ENCODE measurements around the gene ORM1.

Gene ORM1

DNA sequence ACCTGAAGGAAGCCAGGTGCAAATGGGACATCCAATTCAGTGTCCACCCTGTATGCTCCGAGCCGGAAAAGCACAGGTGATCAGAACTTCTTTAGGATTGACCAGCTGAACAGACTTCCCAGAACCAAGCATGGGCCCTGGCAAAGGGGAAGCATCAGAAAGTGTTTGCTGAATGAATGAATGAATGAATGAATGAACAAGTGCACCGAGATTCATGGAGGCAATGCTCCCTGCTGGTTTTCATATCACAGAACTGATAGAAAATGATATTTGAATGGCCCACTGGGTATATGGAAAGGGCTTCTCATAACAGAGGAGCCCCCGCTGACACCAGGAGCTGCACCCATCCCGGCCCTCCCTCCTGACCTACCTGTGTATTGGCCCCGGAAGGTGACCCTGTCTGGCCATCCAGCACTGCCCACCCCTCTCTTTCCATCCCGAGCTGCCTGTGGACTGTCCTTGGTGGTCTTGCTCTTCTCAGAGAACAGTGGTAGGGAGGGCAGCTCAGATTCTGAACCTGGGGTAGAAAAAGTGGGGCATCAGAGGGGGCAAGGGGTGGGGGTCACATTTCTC, 22.7 kb downstream of the ORM1 start:
- Histone ChIP-seq H3K18ac (ENCODE audit: low read length) (no peak overlapping the region), H3K79me1 (ENCODE audit: low read depth, low read length) (no peaks in the 10 kb centered on the region), H3K4ac (ENCODE audit: low read length) (no peak overlapping the region), H3K14ac (ENCODE audit: low read length) (no peak overlapping the region), H3K4me2 (ENCODE audit: insufficient read depth, low read length, poor library complexity, severe bottlenecking) (no peak overlapping the region), H4K8ac (ENCODE audit: low read depth, low read length) (no peak overlapping the region), H2BK15ac (ENCODE audit: low read length) (no peak overlapping the region), H3K4me3 (ENCODE audit: low read length in 2 of 2) (no peak overlapping the region), H2BK120ac (ENCODE audit: low read depth, low read length) (no peak overlapping the region), H3K23ac (ENCODE audit: low read depth, low read length, poor library complexity) (no peak overlapping the region), H3K27me3 (ENCODE audit: control insufficient read depth in 3 of 3, insufficient read depth in 3 of 3, low read depth in 1 of 3, low read length in 3 of 3) (no peaks in the 10 kb centered on the region), H2BK5ac (ENCODE audit: low read length) (no peak overlapping the region), H2AFZ (ENCODE audit: low read length) (no peak overlapping the region), H2BK12ac (ENCODE audit: low read length) (no peak overlapping the region), H3K9me3 (replicated peaks in 1 of 2; ENCODE audit: control insufficient read depth in 2 of 2, insufficient read depth in 1 of 2, low read depth in 1 of 2, low read length in 2 of 2) (no peaks in the 10 kb centered on the region), H3K27ac (replicated peaks; ENCODE audit: low read length) (no peak overlapping the region), H4K91ac (ENCODE audit: low read depth, low read length, poor library complexity) (no peak overlapping the region), H2AK5ac (ENCODE audit: low read depth, low read length) (no peak overlapping the region), H3K36me3 (replicated peaks in 1 of 2; ENCODE audit: control insufficient read depth in 2 of 2, insufficient read depth in 2 of 2, low read length in 2 of 2) (peaks cover 24 to 85% of the 10 kb centered on the region in 2 donors), H3K9ac (ENCODE audit: low read depth, low read length, poor library complexity) (no peak overlapping the region), H3K4me1 (ENCODE audit: control insufficient read depth in 2 of 2, insufficient read depth in 1 of 2, low read depth in 1 of 2, low read length in 2 of 2) (peaks cover 9 to 18% of the 10 kb centered on the region in 2 donors)
- WGBS, 2 donors (ENCODE audit: extremely low coverage in 2 of 2, insufficient read length in 2 of 2, insufficient replicate concordance in 1 of 2) = no CpG with 5 or more reads among the region's 7 CpGs
- DNase-seq (ENCODE audit: low spot score) = no peak

- no peak overlapping the region for H2AFZ ChIP-seq (ENCODE audit: low read length)
Measured at GRCh38 chr9:114346146-114346545, 23.2 kb downstream of the ORM1 start.

GRCh38 chr9:114347675-114348074, 24.8 kb downstream of the ORM1 start:
- no peak overlapping the region for H3K14ac ChIP-seq (ENCODE audit: low read length)
- no peak overlapping the region for H3K4me3 ChIP-seq (ENCODE audit: low read length in 2 of 2)
- H4K8ac ChIP-seq (ENCODE audit: low read depth, low read length) = no peak overlapping the region
- H3K27ac ChIP-seq (replicated peaks; ENCODE audit: low read length) = no peak overlapping the region
- H2BK120ac ChIP-seq (ENCODE audit: low read depth, low read length) = no peak overlapping the region
- H3K4me2 ChIP-seq (ENCODE audit: insufficient read depth, low read length, poor library complexity, severe bottlenecking) = no peak overlapping the region
- H3K79me1 ChIP-seq (ENCODE audit: low read depth, low read length) = no peaks in the 10 kb centered on the region
- peak overlapping the region; percentile 22 for H3K18ac ChIP-seq (ENCODE audit: low read length)
- no peak overlapping the region for H3K23ac ChIP-seq (ENCODE audit: low read depth, low read length, poor library complexity)
- no peak overlapping the region for H2BK15ac ChIP-seq (ENCODE audit: low read length)
- no peak overlapping the region for H3K9ac ChIP-seq (ENCODE audit: low read depth, low read length, poor library complexity)
- H2AK5ac ChIP-seq (ENCODE audit: low read depth, low read length) = no peak overlapping the region
- H3K36me3 ChIP-seq (replicated peaks in 1 of 2; ENCODE audit: control insufficient read depth in 2 of 2, insufficient read depth in 2 of 2, low read length in 2 of 2) = peaks cover 21 to 82% of the 10 kb centered on the region in 2 donors
- H4K91ac ChIP-seq (ENCODE audit: low read depth, low read length, poor library complexity) = no peak overlapping the region
- no peak overlapping the region for H2BK12ac ChIP-seq (ENCODE audit: low read length)
- no peak overlapping the region for H3K4ac ChIP-seq (ENCODE audit: low read length)
- WGBS, 2 donors (ENCODE audit: extremely low coverage in 2 of 2, insufficient read length in 2 of 2, insufficient replicate concordance in 1 of 2) = no CpG with 5 or more reads among the region's 15 CpGs
- no peak for DNase-seq (ENCODE audit: low spot score)
- no peaks in the 10 kb centered on the region for H3K9me3 ChIP-seq (replicated peaks in 1 of 2; ENCODE audit: control insufficient read depth in 2 of 2, insufficient read depth in 1 of 2, low read depth in 1 of 2, low read length in 2 of 2)
- H3K27me3 ChIP-seq (ENCODE audit: control insufficient read depth in 3 of 3, insufficient read depth in 3 of 3, low read depth in 1 of 3, low read length in 3 of 3) = no peaks in the 10 kb centered on the region
- peak overlapping the region; percentile 7 for H2BK5ac ChIP-seq (ENCODE audit: low read length)
- peaks cover 9 to 18% of the 10 kb centered on the region in 2 donors for H3K4me1 ChIP-seq (ENCODE audit: control insufficient read depth in 2 of 2, insufficient read depth in 1 of 2, low read depth in 1 of 2, low read length in 2 of 2)
- H2AFZ ChIP-seq (ENCODE audit: low read length) = no peak overlapping the region

More at GRCh38 chr9:114346146-114346545, 23.2 kb downstream of the ORM1 start:
- H2BK120ac ChIP-seq (ENCODE audit: low read depth, low read length) = no peak overlapping the region
- no CpG with 5 or more reads among the region's 11 CpGs for WGBS, 2 donors (ENCODE audit: extremely low coverage in 2 of 2, insufficient read length in 2 of 2, insufficient replicate concordance in 1 of 2)
- no peak overlapping the region for H4K8ac ChIP-seq (ENCODE audit: low read depth, low read length)
- H3K27ac ChIP-seq (replicated peaks; ENCODE audit: low read length) = no peak overlapping the region
- no peaks in the 10 kb centered on the region for H3K9me3 ChIP-seq (replicated peaks in 1 of 2; ENCODE audit: control insufficient read depth in 2 of 2, insufficient read depth in 1 of 2, low read depth in 1 of 2, low read length in 2 of 2)
- no peaks in the 10 kb centered on the region for H3K79me1 ChIP-seq (ENCODE audit: low read depth, low read length)
- H3K4me2 ChIP-seq (ENCODE audit: insufficient read depth, low read length, poor library complexity, severe bottlenecking) = no peak overlapping the region
- H2BK5ac ChIP-seq (ENCODE audit: low read length) = no peak overlapping the region
- DNase-seq (ENCODE audit: low spot score) = no peak
- H3K4ac ChIP-seq (ENCODE audit: low read length) = no peak overlapping the region
- H3K4me1 ChIP-seq (ENCODE audit: control insufficient read depth in 2 of 2, insufficient read depth in 1 of 2, low read depth in 1 of 2, low read length in 2 of 2) = peaks cover 9 to 18% of the 10 kb centered on the region in 2 donors
- no peak overlapping the region for H2AK5ac ChIP-seq (ENCODE audit: low read depth, low read length)
- H3K18ac ChIP-seq (ENCODE audit: low read length) = no peak overlapping the region
- H3K23ac ChIP-seq (ENCODE audit: low read depth, low read length, poor library complexity) = no peak overlapping the region
- no peak overlapping the region for H3K9ac ChIP-seq (ENCODE audit: low read depth, low read length, poor library complexity)
- peaks cover 24 to 84% of the 10 kb centered on the region in 2 donors for H3K36me3 ChIP-seq (replicated peaks in 1 of 2; ENCODE audit: control insufficient read depth in 2 of 2, insufficient read depth in 2 of 2, low read length in 2 of 2)
- H3K27me3 ChIP-seq (ENCODE audit: control insufficient read depth in 3 of 3, insufficient read depth in 3 of 3, low read depth in 1 of 3, low read length in 3 of 3) = no peaks in the 10 kb centered on the region
- no peak overlapping the region for H2BK15ac ChIP-seq (ENCODE audit: low read length)
- H3K4me3 ChIP-seq (ENCODE audit: low read length in 2 of 2) = no peak overlapping the region
- no peak overlapping the region for H2BK12ac ChIP-seq (ENCODE audit: low read length)
- H3K14ac ChIP-seq (ENCODE audit: low read length) = no peak overlapping the region
- H4K91ac ChIP-seq (ENCODE audit: low read depth, low read length, poor library complexity) = no peak overlapping the region

- Histone ChIP-seq H2BK120ac (ENCODE audit: low read depth, low read length) (no peak overlapping the region), H2AK5ac (ENCODE audit: low read depth, low read length) (no peak overlapping the region), H3K23ac (ENCODE audit: low read depth, low read length, poor library complexity) (no peak overlapping the region), H3K4ac (ENCODE audit: low read length) (no peak overlapping the region), H2AFZ (ENCODE audit: low read length) (peak overlapping the region; percentile 30), H3K79me1 (ENCODE audit: low read depth, low read length) (no peaks in the 10 kb centered on the region), H3K18ac (ENCODE audit: low read length) (peak overlapping the region; percentile 42), H4K8ac (ENCODE audit: low read depth, low read length) (no peak overlapping the region), H3K4me1 (ENCODE audit: control insufficient read depth in 2 of 2, insufficient read depth in 1 of 2, low read depth in 1 of 2, low read length in 2 of 2) (peaks cover 9 to 18% of the 10 kb centered on the region in 2 donors), H2BK15ac (ENCODE audit: low read length) (no peak overlapping the region), H3K27me3 (ENCODE audit: control insufficient read depth in 3 of 3, insufficient read depth in 3 of 3, low read depth in 1 of 3, low read length in 3 of 3) (no peaks in the 10 kb centered on the region), H3K4me2 (ENCODE audit: insufficient read depth, low read length, poor library complexity, severe bottlenecking) (no peak overlapping the region), H3K14ac (ENCODE audit: low read length) (no peak overlapping the region), H2BK12ac (ENCODE audit: low read length) (no peak overlapping the region), H3K36me3 (replicated peaks in 1 of 2; ENCODE audit: control insufficient read depth in 2 of 2, insufficient read depth in 2 of 2, low read length in 2 of 2) (peaks cover 18 to 75% of the 10 kb centered on the region in 2 donors), H2BK5ac (ENCODE audit: low read length) (no peak overlapping the region), H3K9ac (ENCODE audit: low read depth, low read length, poor library complexity) (no peak overlapping the region), H3K27ac (replicated peaks; ENCODE audit: low read length) (peak overlapping the region; percentile 9), H3K4me3 (ENCODE audit: low read length in 2 of 2) (no peak overlapping the region), H3K9me3 (replicated peaks in 1 of 2; ENCODE audit: control insufficient read depth in 2 of 2, insufficient read depth in 1 of 2, low read depth in 1 of 2, low read length in 2 of 2) (no peaks in the 10 kb centered on the region), H4K91ac (ENCODE audit: low read depth, low read length, poor library complexity) (no peak overlapping the region)
- no peak for DNase-seq (ENCODE audit: low spot score)
- WGBS, 2 donors (ENCODE audit: extremely low coverage in 2 of 2, insufficient read length in 2 of 2, insufficient replicate concordance in 1 of 2) = no CpG with 5 or more reads among the region's 12 CpGs
Measured at GRCh38 chr9:114348261-114348905, 25.5 kb downstream of the ORM1 start.
